HEK293 (cell line): Measurements from ENCODE around the gene LMBRD2.

ENCODE experiments used
- CTCF ChIA-PET: fragments of 350-600 bp; formaldehyde crosslinking; extraction: SDS; loops from one replicate; lab custom pipeline; 2021; ENCODE audit warnings: antibody characterized with exemption; lab: Yijun Ruan, JAX
- POLR2A ChIA-PET: fragments of 300-600 bp; formaldehyde crosslinking; extraction: SDS; loops from one replicate; lab custom pipeline; 2020; ENCODE audit warnings: antibody characterized with exemption, inconsistent platforms; lab: Yijun Ruan, JAX
- H3K27ac ChIP-seq: fragments of 200-500 bp; sonication (Bioruptor generic); 2 replicates; pipeline ENCODE4 v1.5.1; 2014; ENCODE audit warnings: low read depth, low read length, control low read depth, inconsistent platforms; ENCODE audit errors: extremely low read depth
- H3K36me3 ChIP-seq, 2 experiments: fragments of 200-500 bp in 1 of 2; sonication (Bioruptor generic) in 1 of 2; 1 replicate in 1 of 2; 2 replicates in 1 of 2; pipeline ENCODE4 v1.5.1; 2014 to 2017; ENCODE audit warnings: inconsistent platforms in 2 of 2, low read length in 2 of 2; ENCODE audit not compliant: control insufficient read depth in 2 of 2, insufficient read depth in 1 of 2
- H3K4me1 ChIP-seq: fragments of 200-500 bp; sonication (Bioruptor generic); 2 replicates; pipeline ENCODE4 v1.5.1; 2014; ENCODE audit warnings: mild to moderate bottlenecking, low read length, inconsistent platforms; ENCODE audit not compliant: control insufficient read depth, insufficient read depth
- H3K4me3 ChIP-seq: 2 replicates; pipeline ENCODE4 v1.5.1; 2011; ENCODE audit warnings: low read depth, mild to moderate bottlenecking, control low read depth, low read length, moderate library complexity
- H3K9me3 ChIP-seq: fragments of 200-500 bp; sonication (Bioruptor generic); 2 replicates; pipeline ENCODE4 v1.5.1; 2014; ENCODE audit warnings: low read depth, low read length, inconsistent platforms; ENCODE audit not compliant: control insufficient read depth, insufficient read depth
- HOXD13 ChIP-seq: sonication (generic); formaldehyde crosslinking; IDR thresholded peaks from 2 replicates; pipeline ENCODE4 v1.8.0; 2022; ENCODE audit warnings: missing genetic modification reagents, borderline replicate concordance
- KLF16 ChIP-seq: fragments of 450-650 bp; formaldehyde crosslinking; IDR thresholded peaks from 2 replicates; pipeline ENCODE4 v1.5.1; 2017; ENCODE audit warnings: missing biosample characterization, missing genetic modification characterization
- SP3 ChIP-seq: fragments of 450-650 bp; formaldehyde crosslinking; IDR thresholded peaks from 2 replicates; pipeline ENCODE4 v1.5.1; 2016; ENCODE audit warnings: missing biosample characterization, missing genetic modification characterization
- YY1 ChIP-seq: fragments of 450-650 bp; formaldehyde crosslinking; IDR thresholded peaks from 2 replicates; pipeline ENCODE4 v1.5.1; 2018; ENCODE audit warnings: missing biosample characterization, missing genetic modification characterization
- ZEB2 ChIP-seq: fragments of 450-650 bp; formaldehyde crosslinking; IDR thresholded peaks from 2 replicates; pipeline ENCODE4 v1.5.1; 2016; ENCODE audit warnings: missing biosample characterization, missing genetic modification characterization
- ZNF132 ChIP-seq: fragments of 450-650 bp; formaldehyde crosslinking; IDR thresholded peaks from 2 replicates; pipeline ENCODE4 v1.5.1; 2017; ENCODE audit warnings: missing biosample characterization, missing genetic modification characterization, borderline replicate concordance
- ZNF37A ChIP-seq: fragments of 450-650 bp; IDR thresholded peaks from 2 replicates; pipeline ENCODE4 v1.5.1; 2018; ENCODE audit warnings: missing biosample characterization, missing genetic modification characterization
- ZNF510 ChIP-seq: fragments of 450-650 bp; formaldehyde crosslinking; IDR thresholded peaks from 2 replicates; pipeline ENCODE4 v1.5.1; 2018; ENCODE audit warnings: mild to moderate bottlenecking, missing genetic modification characterization, missing biosample characterization; ENCODE audit not compliant: insufficient replicate concordance
- ZNF768 ChIP-seq: fragments of 450-650 bp; formaldehyde crosslinking; IDR thresholded peaks from 2 replicates; pipeline ENCODE4 v1.5.1; 2018; ENCODE audit warnings: missing biosample characterization, mild to moderate bottlenecking, missing genetic modification characterization
- TF ChIP-seq, protein P1 (sequence below): fragments of 450-650 bp; formaldehyde crosslinking; IDR thresholded peaks from 2 replicates; pipeline ENCODE4 v1.5.1; 2016; ENCODE audit warnings: missing biosample characterization, missing genetic modification characterization
- TF ChIP-seq, protein P2 (sequence below): fragments of 450-650 bp; formaldehyde crosslinking; IDR thresholded peaks from 2 replicates; pipeline ENCODE4 v1.5.1; 2017; ENCODE audit warnings: missing biosample characterization, missing genetic modification characterization
- TF ChIP-seq, protein P3 (sequence below): fragments of 450-650 bp; IDR thresholded peaks from 2 replicates; pipeline ENCODE4 v1.5.1; 2018; ENCODE audit warnings: missing biosample characterization, mild to moderate bottlenecking, missing genetic modification characterization
- TF ChIP-seq, protein P4 (sequence below): fragments of 450-650 bp; formaldehyde crosslinking; IDR thresholded peaks from 2 replicates; pipeline ENCODE4 v1.5.1; 2016; ENCODE audit warnings: missing biosample characterization, missing genetic modification characterization, low read depth
- TF ChIP-seq, protein P5 (sequence below): fragments of 450-650 bp; formaldehyde crosslinking; IDR thresholded peaks from 2 replicates; pipeline ENCODE4 v1.5.1; 2016; ENCODE audit warnings: missing biosample characterization, missing genetic modification characterization, low read depth

The LMBRD2 gene

DNA sequence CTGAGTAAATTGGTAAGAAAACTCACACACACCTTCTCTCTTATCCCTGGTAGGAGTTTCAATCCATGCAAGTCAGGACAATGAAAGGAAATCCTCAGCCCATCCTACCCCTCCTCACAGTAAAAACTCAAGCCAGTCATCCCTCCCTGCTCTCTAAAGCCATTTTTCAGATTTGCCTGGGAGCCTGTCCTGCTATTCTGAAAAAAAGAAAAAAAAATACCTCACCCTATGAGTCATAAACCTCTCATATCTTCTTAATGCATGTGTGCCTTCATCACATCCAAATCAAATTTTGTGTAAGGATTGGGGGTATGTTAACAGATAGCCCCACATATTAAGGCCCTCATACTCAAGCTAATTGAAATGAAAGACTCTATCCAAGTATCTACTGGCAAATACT, 99.1 kb downstream of the LMBRD2 start (continued):
- TF ChIP-seq, protein P1, sequence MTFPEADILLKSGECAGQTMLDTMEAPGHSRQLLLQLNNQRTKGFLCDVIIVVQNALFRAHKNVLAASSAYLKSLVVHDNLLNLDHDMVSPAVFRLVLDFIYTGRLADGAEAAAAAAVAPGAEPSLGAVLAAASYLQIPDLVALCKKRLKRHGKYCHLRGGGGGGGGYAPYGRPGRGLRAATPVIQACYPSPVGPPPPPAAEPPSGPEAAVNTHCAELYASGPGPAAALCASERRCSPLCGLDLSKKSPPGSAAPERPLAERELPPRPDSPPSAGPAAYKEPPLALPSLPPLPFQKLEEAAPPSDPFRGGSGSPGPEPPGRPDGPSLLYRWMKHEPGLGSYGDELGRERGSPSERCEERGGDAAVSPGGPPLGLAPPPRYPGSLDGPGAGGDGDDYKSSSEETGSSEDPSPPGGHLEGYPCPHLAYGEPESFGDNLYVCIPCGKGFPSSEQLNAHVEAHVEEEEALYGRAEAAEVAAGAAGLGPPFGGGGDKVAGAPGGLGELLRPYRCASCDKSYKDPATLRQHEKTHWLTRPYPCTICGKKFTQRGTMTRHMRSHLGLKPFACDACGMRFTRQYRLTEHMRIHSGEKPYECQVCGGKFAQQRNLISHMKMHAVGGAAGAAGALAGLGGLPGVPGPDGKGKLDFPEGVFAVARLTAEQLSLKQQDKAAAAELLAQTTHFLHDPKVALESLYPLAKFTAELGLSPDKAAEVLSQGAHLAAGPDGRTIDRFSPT (tag by site-specific recombination): no peak
- TF ChIP-seq ZNF510 (no peak), ZNF37A (tag by site-specific recombination) (no peak), YY1 (tag by site-specific recombination) (no peak), ZNF768 (tag by site-specific recombination) (no peak), KLF16 (no peak), HOXD13 (no peak)
- TF ChIP-seq, protein P2, sequence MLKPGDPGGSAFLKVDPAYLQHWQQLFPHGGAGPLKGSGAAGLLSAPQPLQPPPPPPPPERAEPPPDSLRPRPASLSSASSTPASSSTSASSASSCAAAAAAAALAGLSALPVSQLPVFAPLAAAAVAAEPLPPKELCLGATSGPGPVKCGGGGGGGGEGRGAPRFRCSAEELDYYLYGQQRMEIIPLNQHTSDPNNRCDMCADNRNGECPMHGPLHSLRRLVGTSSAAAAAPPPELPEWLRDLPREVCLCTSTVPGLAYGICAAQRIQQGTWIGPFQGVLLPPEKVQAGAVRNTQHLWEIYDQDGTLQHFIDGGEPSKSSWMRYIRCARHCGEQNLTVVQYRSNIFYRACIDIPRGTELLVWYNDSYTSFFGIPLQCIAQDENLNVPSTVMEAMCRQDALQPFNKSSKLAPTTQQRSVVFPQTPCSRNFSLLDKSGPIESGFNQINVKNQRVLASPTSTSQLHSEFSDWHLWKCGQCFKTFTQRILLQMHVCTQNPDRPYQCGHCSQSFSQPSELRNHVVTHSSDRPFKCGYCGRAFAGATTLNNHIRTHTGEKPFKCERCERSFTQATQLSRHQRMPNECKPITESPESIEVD (tag by site-specific recombination): no peak
- TF ChIP-seq, protein P3, sequence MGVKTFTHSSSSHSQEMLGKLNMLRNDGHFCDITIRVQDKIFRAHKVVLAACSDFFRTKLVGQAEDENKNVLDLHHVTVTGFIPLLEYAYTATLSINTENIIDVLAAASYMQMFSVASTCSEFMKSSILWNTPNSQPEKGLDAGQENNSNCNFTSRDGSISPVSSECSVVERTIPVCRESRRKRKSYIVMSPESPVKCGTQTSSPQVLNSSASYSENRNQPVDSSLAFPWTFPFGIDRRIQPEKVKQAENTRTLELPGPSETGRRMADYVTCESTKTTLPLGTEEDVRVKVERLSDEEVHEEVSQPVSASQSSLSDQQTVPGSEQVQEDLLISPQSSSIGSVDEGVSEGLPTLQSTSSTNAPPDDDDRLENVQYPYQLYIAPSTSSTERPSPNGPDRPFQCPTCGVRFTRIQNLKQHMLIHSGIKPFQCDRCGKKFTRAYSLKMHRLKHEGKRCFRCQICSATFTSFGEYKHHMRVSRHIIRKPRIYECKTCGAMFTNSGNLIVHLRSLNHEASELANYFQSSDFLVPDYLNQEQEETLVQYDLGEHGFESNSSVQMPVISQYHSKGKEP: no peak

DNA sequence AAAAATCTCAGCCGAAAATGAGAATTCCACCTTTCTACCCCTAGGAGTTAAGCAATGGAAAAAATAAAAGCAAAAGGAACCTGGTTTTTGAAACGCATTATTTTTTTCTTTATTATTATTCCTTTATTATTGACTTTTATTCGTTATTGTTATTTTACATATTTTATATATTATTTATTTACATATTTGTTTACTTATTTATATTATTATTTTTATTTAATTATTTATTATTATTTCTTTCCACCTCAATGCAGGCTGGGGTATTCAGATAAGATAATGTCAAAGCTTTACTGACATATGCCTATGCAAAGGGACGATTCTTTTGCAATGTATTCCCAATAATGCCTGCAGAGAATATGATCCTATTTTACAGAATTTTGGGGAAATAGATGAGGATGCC, 101.7 kb downstream of the LMBRD2 start:
- POLR2A ChIA-PET: no interaction called here
- no peak overlapping the region for H3K4me3 ChIP-seq
- TF ChIP-seq, protein P4, sequence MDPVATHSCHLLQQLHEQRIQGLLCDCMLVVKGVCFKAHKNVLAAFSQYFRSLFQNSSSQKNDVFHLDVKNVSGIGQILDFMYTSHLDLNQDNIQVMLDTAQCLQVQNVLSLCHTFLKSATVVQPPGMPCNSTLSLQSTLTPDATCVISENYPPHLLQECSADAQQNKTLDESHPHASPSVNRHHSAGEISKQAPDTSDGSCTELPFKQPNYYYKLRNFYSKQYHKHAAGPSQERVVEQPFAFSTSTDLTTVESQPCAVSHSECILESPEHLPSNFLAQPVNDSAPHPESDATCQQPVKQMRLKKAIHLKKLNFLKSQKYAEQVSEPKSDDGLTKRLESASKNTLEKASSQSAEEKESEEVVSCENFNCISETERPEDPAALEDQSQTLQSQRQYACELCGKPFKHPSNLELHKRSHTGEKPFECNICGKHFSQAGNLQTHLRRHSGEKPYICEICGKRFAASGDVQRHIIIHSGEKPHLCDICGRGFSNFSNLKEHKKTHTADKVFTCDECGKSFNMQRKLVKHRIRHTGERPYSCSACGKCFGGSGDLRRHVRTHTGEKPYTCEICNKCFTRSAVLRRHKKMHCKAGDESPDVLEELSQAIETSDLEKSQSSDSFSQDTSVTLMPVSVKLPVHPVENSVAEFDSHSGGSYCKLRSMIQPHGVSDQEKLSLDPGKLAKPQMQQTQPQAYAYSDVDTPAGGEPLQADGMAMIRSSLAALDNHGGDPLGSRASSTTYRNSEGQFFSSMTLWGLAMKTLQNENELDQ (tag by site-specific recombination): no peak
- TF ChIP-seq SP3: no peak
- TF ChIP-seq, protein P5, sequence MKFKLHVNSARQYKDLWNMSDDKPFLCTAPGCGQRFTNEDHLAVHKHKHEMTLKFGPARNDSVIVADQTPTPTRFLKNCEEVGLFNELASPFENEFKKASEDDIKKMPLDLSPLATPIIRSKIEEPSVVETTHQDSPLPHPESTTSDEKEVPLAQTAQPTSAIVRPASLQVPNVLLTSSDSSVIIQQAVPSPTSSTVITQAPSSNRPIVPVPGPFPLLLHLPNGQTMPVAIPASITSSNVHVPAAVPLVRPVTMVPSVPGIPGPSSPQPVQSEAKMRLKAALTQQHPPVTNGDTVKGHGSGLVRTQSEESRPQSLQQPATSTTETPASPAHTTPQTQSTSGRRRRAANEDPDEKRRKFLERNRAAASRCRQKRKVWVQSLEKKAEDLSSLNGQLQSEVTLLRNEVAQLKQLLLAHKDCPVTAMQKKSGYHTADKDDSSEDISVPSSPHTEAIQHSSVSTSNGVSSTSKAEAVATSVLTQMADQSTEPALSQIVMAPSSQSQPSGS (tag by site-specific recombination): no peak
- TF ChIP-seq ZNF132: no peak
- no peak for TF ChIP-seq ZNF510
- TF ChIP-seq ZEB2 (tag by site-specific recombination): no peak
- TF ChIP-seq, all 188 proteins: peak for 0
- CTCF ChIA-PET: interaction anchor here (0.6 to 1.3 kb wide), 2 partner anchors 29 to 101 kb away, joined by 3 to 7 read pairs; no protein-coding TSS in a partner anchor
- Histone ChIP-seq H3K4me1 (no peaks in the 10 kb centered on the region), H3K27ac (no peak overlapping the region), H3K9me3 (no peaks in the 10 kb centered on the region), H3K36me3 (no peaks in the 10 kb centered on the region)
